K562 (cell line): Measurements from ENCODE around the gene AAGAB.

Experiments
- L3MBTL2 ChIP-seq: fragments of 450-650 bp; IDR thresholded peaks from 2 replicates; pipeline ENCODE4 v1.6.1; 2016; ENCODE audit warnings: mild to moderate bottlenecking, moderate library complexity
- RFX1 ChIP-seq: fragments of 450-650 bp; IDR thresholded peaks from 2 replicates; pipeline ENCODE4 v1.6.1; 2016; ENCODE audit warnings: mild to moderate bottlenecking, moderate library complexity

GRCh38 chr15:67280217-67280616 lies 25.8 kb upstream of the AAGAB start:
- no peak for TF ChIP-seq L3MBTL2
- TF ChIP-seq RFX1: no peak
